Panc1 (cell line): ENCODE results near the gene P2RY2.

Experiments
- CTCF ChIP-seq: fragments of 450-650 bp; IDR thresholded peaks from 2 replicates; pipeline ENCODE4 v1.5.1; 2017; ENCODE audit warnings: mild to moderate bottlenecking
- REST ChIP-seq, 2 experiments: IDR thresholded peaks; 2 replicates each; pipeline ENCODE4 v1.6.1; 2011 to 2012; ENCODE audit warnings: low read depth in 2 of 2, control low read depth in 1 of 2, low read length in 1 of 2, mild to moderate bottlenecking in 1 of 2, moderate library complexity in 1 of 2; ENCODE audit not compliant: insufficient read depth in 1 of 2
- SIN3A ChIP-seq: IDR thresholded peaks from 2 replicates; pipeline ENCODE4 v1.6.1; 2012; ENCODE audit warnings: low read depth, mild to moderate bottlenecking, low read length, moderate library complexity, borderline replicate concordance; ENCODE audit not compliant: insufficient read depth

DNA sequence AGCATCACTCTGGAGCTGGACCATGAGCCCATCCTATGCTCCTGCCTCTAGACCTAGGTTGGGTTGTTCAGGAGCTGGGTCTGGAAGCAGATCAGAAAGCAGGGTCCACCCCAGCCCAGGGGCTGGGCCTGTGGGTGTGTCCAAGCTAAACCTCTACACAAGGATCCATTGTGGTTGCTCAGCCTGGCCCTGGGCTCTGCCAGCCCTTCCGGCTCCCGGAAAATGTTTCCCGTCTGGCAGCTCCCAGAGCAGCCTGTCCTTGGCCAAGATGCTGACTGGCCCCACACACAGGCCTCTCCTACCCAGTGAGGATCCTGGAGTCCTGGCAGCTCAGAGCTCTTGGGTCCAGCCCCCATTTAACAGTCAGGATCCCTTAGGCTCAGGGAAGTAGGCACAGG is 40.7 kb upstream of the P2RY2 start:
- TF ChIP-seq REST (IDR thresholded peaks at IDR 0.05; ENCODE audit: insufficient read depth in 1 of 2, low read depth in 2 of 2, low read length in 1 of 2) (no peak), CTCF (no peak), SIN3A (no peak)
